NCI-H345 treated with DMSO at 0.1 percent for 48 hours (cell line): Measurements from ENCODE around the gene ORMDL2.
"Not testable (repeated sequence)": the region's sequence is repeated elsewhere in the genome, so short reads cannot be mapped to it uniquely, and the experiment has no call there.

Experiments
- DNase-seq: peaks from one replicate; lab custom pipeline; 2025; ENCODE audit not compliant: unreplicated experiment; lab: John Stamatoyannopoulos, UW

Gene ORMDL2

DNA sequence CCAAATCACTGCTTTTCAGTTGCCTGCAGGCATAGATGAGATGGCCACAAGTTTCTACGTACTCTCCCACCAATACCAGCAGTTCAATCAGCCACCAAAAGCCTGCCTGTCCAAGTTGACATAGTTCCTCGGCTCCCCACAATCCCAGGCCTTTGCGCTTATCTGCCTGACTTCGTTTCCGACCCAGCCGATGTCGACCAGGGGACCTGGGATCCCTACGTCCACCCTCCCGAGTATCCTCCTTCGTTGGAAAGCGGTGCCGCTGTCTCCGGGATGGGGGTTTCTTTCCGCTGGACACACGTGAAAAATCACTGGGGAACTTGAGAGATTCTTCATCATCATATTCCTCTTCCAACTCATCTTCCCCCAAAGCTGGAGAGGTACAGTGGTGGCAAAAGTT, 10.0 kb downstream of the ORMDL2 start:
- DNase-seq, result no peak

- DNase-seq, result no peak
These were observed 10.5 kb downstream of the ORMDL2 start for GRCh38 chr12:55828357-55828756.

DNA sequence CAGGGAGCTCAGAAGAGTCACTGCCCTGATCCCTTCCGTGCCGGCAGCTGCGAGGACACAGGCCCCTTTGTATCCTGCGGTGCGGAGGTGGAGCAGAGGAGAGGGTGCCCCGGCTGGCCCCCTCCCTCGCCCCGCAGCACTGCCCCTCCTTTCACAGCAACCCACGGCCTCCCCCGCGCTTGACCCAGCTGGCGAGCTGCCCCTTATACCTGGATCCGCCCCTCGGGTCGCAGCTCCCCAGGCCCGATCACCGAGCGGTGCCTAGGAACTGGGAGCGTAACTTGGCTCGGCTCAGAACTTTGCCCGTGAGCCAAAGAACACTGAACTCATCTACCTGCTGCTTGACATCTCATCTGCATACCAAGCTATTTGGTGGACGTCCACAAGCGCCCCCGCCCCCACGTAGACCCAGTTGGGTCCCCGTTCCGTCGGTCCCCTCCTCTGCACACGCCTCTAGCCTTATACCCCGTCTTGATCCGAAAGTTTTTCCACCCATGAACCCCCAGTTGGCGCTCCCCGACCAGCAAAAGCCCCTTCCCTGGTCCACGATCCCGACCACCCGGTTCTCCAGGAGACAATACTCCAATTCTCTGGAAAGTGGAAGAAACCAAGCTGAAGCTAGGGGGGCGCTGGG, 12.2 kb downstream of the ORMDL2 start:
- DNase-seq, result peak; percentile 54

DNA sequence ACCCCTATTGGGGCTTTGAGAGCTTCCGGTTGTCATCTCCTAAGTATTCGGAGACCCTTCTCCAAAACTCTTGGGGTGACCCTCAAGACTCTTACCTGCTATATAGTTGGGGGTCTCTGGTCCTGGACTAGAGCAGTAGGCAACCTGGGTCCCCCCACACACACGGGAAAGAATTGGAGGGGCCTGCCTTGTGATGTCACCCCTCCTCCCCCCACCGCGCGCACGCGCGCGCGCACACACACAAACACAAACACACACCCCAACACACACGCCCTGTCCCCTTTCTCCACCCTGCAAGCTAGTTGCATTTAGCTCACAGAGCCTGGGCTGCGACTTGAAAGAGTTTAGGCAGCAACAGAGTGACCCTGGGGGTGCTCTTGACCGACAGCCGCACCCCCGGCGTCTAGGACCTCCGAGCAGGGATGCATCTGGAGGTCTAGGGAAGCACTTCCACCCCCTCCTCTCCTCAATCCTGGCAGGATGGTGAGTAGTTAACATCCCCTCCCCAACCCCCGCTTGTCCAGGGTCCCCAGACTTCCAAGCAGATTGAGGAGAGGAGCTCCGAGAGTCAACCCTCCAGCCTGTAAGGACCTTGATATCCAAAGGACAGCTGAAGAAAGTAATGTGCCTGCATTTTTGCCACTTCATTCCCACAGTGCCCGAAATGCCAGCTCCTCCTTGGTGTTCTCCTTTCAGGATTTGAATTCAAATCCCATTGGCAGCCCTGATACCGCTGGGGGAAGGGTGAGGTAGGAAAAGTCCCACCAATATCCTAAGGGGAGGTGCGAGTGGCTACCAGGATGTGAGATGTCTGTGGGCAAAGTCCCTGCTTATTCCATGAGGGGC, 13.0 kb downstream of the ORMDL2 start:
- peak; percentile 49 for DNase-seq

DNA sequence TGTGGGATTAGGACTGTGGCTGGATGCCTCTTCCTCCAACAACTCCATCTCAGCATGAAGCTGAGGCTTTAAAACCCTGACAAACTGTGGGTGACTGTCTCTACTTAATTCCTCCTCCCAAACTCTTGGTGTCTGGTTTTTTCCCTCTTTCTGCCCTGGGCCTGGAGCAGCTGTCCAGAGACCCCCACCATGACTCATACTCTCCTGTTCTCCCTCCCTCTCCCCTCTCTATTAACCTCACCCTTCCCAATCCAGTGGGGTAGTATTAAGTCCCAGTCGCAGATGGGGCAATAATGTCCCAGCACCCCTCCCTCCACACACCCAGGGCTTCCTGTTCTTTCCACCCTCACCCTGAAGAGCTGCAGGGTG, 13.6 kb downstream of the ORMDL2 start:
- no peak for DNase-seq

DNA sequence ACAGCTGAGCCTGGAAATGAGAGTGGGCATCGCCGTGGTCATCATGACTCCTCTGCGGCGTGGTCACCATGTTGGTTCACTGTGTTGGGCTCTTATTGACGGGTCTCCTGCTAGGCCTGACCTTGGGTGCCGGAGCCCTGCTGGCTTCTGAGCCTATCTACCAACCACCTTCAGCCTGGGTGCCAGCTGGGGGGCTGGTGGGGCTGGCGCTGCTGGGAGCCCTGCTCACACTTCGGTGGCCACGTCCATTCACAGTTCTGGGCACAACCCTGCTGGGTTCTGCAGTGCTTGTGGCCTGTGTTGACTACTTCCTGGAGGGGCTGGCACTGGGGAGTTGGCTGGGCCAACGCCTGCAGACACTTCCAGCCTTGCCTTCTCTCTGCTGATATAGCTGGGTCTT, 15.2 kb downstream of the ORMDL2 start:
- DNase-seq, result no peak

- not testable (repeated sequence) for DNase-seq
These were observed 16.6 kb downstream of the ORMDL2 start for GRCh38 chr12:55834400-55834799.

DNA sequence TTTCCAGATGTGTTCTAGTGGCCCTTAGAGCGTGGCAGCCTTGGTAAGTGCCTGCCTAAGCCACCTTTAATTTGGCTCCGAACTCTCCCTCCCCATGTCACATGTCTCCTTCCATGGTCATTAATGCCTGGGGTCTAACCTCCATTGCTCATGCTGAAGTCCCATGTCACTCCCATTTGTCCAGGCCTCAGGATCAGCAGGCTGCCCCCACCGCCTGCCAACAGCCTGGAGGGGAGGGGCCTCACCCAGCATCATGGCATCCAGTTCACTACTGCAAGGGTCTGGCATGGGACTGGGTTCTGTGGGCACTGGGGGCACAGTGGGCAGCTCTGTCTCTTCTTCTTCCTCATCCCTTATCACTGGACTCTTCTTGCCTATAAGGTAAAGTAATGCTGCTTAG, 20.5 kb downstream of the ORMDL2 start:
- DNase-seq, result no peak

- no peak for DNase-seq
These were observed 21.7 kb downstream of the ORMDL2 start for GRCh38 chr12:55839345-55840140.

GRCh38 chr12:55840581-55841351, 22.9 kb downstream of the ORMDL2 start:
- no peak for DNase-seq

DNA sequence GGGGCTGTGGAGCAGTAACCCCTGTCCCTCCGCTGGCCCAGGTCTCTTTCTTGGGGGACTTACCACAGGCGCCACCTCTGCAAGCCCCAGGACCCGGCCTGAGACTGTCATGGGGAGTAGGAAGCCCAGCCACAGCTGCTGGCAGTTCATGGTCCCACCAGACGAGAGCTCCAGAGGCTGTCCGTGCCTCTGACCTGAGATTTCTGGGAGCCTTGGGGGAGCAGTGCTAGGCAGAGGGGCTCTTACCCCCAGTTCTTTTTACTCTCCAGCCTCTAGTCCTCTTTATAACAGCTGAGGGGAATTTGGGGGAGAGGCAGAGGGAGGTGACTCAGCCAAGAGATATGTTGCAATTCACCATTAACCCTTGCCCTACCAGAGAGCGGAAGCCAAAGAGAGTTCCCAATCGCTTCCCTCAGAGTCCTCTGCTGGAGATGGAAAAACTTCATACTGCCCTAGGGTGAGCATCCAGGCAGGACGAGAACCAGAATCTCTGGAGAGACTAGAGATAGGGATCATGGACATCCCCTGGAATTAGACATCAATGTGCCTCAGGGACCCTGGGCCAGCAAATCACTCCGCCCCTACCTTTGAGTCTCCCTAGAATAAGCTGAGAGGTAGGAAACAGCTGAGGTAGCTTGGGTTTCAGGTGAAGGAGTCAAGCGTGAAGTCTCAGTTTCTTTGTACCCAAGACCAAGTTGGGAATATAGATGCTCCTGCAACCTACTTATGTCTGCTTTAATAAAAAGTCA, 25.0 kb downstream of the ORMDL2 start, which contains the start of gene MMP19:
Gene MMP19, minus strand, starts transcription at position 256 of the 749 bp plus-strand sequence. Its CDS starts 106 bp downstream, at position 150.
- no peak for DNase-seq

- no peak for DNase-seq
These were observed 25.6 kb downstream of the ORMDL2 start for GRCh38 chr12:55843431-55843830.

- DNase-seq, result no peak
These were observed 27.1 kb downstream of the ORMDL2 start for GRCh38 chr12:55844961-55845360.

DNA sequence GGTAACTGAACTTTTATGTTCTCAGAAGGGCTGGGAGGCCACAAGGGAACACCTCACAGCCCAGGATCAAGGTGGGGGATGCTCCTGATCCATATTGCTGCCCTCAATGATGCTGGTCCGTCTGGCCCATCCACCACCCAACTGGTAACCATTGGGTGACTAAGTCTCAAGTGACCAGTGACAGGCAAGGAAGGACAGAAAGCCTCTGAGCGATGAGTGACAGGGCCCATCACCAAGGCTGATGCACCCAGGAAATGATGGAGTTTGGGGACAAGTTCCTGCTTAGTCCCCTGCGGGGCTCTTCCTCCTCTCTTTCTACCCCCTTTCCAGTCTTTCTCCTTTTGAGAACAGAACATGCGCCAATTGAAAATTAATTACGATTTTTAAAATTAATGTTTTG, 27.5 kb downstream of the ORMDL2 start:
- DNase-seq, result no peak

- no peak for DNase-seq
These were observed 28.1 kb downstream of the ORMDL2 start for GRCh38 chr12:55845785-55846496.

DNA sequence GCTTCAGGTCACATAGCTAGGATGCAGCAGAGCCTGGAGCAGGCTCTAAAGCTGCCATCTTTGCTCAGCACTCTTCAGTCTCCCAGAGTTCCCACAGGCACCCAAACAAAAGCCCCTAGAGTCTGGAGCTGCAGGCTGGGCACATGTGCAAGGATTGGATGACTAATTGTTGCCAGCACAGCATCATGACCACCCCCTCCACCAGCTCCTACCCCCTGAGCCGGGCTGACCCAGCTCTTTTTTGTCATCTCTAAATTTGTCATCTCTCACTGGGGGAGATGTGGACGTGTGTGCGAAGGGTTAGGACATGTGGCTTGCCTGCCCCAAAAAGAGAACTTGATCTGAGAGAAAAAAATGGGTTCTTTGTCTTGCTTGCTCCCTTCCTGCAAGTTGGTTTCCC, 29.2 kb downstream of the ORMDL2 start:
- DNase-seq, result no peak

- DNase-seq, result no peak
These were observed 29.9 kb downstream of the ORMDL2 start for GRCh38 chr12:55847603-55848291.

DNA sequence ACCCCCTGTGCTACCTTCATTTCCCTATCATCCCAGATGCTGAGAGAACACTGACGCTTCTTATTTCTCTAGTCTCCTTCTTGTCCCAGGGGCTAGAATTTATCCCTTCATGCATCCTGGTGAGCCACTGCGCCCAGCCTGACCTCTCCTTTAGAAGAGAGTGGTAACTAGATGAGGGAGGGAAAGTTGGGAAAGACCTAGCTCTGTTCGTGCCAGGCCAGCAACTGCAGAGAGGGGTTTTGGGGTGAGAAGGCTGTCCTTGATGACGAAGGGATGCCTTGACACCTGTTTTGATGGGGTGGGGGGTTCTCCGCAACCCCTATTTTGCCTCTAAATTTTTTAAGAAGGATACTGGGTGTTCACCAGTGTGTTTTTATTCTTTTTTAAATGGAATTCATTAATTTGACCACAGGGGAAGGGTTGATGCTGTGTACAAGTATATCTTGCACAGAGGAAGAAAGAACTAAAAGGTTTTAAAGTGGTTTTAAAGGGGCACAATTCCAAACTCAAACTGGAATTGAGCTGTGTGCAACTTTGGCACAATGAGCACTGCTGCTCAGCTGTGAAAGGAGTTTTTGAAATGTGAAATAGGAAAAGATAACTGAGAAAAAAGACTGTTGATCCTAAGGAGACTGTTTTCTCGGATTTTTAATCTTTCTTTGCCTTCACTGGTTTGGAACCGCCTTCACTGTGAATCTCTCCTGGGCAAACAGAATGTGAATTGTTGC, 31.9 kb downstream of the ORMDL2 start:
- DNase-seq, result no peak
